Ovary (tissue), 3 donors: ENCODE data around the gene GPR108.

Experiments used
- CTCF ChIP-seq, 3 donors: fragments of 450-650 bp in 2 of 3; fragments of 200-600 bp in 1 of 3; IDR thresholded peaks; one replicate each; pipeline versions ENCODE4 v1.5.1 to v1.8.0; 2016 to 2022; ENCODE audit warnings: antibody characterized with exemption in 3 of 3, mild to moderate bottlenecking in 1 of 3
- POLR2A ChIP-seq: fragments of 450-650 bp; IDR thresholded peaks from one replicate; pipeline ENCODE4 v1.6.1; 2017; ENCODE audit warnings: antibody characterized with exemption, mild to moderate bottlenecking, moderate library complexity
- donor health status: DM: no; HTN: no; CAD: no.

- TF ChIP-seq CTCF (IDR thresholded peaks at IDR 0.05) (no peak), POLR2A (no peak)
Observed at GRCh38 chr19:6721138-6721474, 16.3 kb downstream of the GPR108 start.
